HG03025 (cell line): ENCODE results near the gene KCNQ2.

Experiments used
- ATAC-seq: cut with Tn5 transposase; IDR thresholded peaks from one replicate; pipeline ENCODE4 v1.9.1; 2021; ENCODE audit warnings: mild to moderate bottlenecking, moderate library complexity; ENCODE audit not compliant: unreplicated experiment, low FRiP score

The KCNQ2 gene

DNA sequence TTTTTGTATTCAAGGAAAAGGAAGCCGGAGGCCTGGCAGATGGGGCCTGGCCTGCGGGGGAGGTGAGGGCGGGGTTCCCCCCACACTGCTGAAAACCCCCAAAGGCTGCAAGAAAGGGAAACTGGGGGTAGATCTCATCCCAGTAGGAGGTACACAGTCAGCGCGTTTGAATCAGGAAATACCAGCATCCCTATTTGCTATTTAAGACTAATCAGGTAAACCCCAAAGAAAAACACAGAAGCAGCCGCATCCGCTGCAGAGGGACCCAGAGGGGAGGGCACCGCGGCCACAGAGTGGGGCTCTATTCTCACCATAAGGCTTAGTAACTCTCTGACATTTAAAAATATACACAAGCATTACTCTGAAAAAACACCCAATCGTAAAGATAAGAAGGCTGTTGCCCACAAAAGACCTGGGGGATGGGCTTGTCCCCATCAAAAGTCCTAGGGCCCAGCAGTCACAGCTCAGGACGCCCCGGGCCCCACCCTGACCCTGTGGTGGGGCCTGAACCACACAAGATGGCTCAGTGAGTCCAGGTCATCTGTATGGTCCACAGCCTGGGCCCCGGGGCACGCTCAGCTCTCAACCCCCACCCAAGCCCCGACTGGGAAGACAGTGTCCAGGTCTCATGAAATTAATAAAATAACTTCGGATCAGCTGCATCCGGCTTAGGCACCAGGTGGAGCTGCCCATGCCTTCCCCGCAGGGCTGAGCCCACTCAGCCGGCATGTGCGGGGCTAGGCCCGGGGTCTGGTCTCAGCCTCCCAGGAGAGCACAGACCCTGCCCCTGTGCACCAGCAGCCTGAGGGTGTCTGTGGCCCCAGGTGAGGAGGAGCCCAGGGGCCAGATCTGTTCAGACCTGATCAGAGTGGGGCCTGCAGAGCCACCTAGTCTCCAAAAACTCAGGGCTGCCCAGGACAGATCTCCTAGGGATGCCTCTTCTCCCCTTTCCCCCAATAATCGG, 31.0 kb downstream of the KCNQ2 start:
- ATAC-seq = no peak

DNA sequence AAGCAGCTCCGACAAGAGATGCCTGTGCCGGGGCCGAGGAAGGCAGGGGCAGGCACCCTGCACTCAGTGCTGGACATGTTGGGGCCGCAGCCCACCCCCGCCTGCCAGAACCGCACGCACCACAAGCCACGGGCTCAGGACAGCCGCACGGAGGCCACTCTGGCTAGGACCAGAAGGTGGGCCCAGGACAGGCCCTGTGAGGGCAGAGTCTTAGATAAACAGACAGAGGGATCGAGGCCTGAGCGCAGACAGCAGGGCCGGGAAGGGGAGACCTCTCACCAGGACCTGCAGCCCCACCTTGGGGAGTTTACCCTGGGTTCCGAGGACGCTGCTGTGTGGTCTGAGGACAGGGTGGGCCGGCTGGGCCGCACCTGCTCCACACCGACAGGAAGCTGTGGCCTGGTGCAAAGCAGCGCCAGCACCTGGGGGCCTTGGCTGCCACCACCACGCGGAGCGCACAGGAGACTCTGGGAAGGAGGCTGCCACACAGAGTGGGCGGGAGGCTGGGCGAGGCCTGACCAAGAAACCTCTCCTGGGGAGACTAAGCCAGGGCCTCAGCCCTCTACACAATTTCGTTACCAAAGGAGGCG, 32.0 kb downstream of the KCNQ2 start:
- no peak for ATAC-seq

DNA sequence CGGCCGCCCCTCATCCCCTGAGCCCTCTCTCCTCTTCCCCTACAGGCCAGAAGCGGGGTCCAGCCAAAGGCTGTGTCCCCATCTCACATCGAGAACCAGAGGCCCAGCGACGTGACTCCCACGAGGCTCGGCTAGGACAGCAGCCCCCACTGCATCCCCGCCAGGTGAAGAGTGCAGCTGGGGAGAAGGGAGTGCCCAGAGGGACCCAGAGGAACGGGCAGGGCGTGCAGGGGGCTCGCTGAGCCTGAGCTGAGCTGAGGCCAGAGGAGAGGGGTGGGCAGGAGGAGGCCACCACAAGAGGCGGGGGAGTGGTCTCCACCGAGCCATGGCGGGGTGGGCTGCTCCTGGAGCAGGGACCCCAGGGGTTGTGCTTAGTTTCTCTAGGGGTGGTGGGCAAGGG, 32.6 kb downstream of the KCNQ2 start:
- ATAC-seq = no peak

DNA sequence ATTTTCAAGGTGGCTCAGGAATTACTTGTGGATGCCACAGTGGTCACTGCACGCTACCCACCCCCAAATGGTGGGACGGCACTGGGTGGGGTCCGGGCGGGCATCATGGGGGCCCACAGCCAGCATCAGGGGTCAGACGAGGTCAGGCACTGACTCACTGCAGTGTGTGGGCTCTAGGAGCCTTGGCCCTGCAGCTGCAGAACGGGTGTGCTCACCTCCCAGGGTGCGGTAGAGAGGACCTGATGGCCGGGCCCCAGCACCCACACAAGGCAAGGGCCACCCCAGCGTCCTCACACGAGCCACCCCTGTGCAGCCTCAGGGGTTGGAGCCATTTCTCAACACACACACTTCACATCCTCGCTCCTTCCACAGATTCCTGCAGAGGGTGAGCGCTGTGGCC, 34.3 kb downstream of the KCNQ2 start:
- ATAC-seq = no peak

- ATAC-seq = no peak
These were observed 36.9 kb downstream of the KCNQ2 start for GRCh38 chr20:63435552-63435951.

- ATAC-seq = no peak
These were observed 37.7 kb downstream of the KCNQ2 start for GRCh38 chr20:63434599-63435378.

- ATAC-seq = no peak
These were observed 38.5 kb downstream of the KCNQ2 start for GRCh38 chr20:63433756-63434531.

DNA sequence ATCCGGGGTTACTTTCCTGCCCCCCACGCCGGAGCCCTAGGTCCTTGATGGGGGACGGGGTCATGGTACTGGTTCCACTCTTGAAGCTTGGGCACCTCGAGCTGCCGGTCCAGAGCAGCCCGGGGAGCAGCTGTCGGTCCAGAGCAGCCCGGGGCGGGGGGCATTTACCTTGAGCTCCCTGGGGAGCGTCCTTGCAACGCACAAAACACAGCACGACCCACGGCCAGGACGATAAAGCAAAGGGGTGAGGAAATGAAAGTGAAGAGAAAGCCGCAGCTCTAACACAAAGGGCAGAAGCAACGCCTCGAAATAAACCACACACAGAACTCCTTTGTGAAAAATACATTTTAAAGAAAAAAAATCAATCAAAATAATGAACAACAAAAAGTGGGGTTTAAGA, 39.1 kb downstream of the KCNQ2 start:
- ATAC-seq = no peak

GRCh38 chr20:63432577-63433325, 39.7 kb downstream of the KCNQ2 start:
- no peak for ATAC-seq

DNA sequence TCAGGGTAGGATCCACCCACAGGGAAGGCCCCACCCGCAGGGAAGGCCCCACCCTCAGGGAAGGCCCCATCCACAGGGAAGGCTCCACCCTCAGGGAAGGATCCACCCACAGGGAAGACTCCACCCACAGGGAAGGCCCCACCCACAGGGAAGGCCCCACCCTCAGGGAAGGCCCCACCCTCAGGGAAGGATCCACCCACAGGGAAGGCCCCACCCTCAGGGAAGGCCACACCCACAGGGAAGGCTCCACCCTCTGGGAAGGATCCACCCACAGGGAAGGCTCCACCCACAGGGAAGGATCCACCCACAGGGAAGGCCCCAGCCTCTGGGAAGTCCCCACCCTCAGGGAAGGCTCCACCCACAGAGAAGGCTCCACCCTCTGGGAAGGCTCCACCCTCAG, 40.5 kb downstream of the KCNQ2 start:
- ATAC-seq = no peak

- ATAC-seq = no peak
These were observed 41.6 kb downstream of the KCNQ2 start for GRCh38 chr20:63430891-63431290.

- no peak for ATAC-seq
These were observed 42.5 kb downstream of the KCNQ2 start for GRCh38 chr20:63429992-63430391.

DNA sequence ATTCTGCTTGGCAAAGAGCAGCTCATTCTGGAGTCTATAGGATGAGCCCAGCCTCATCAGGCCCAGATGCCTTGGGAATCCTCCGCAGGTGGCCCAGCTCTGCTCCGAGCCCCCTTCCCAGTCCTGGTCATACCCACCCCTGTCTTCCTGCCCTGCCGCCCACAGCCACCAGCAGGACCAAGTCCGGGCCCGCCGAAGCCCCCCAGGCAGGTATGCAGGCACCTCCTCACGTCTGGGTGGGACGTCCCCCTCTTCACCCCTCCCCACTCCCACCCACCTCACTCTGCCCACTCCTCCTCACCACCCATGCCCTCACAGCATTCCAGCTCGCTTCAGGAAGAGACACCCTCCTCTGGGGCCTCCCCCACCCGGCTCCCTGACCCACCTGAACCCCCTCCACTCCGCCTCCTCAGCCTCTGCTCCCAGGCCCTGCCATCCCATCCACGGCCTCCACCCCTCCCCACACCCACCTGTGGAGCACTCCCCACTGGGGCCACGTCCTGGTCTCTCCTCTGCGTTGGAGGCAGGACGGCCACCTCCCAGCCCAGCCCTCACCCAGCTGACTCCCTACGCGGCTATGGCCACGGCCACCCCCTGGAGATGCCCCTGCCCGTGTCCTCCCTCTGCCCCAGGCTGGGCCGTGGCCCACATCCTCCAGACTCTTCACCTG, 43.4 kb downstream of the KCNQ2 start:
- ATAC-seq = no peak

GRCh38 chr20:63427724-63428330, 44.6 kb downstream of the KCNQ2 start:
- ATAC-seq = no peak

DNA sequence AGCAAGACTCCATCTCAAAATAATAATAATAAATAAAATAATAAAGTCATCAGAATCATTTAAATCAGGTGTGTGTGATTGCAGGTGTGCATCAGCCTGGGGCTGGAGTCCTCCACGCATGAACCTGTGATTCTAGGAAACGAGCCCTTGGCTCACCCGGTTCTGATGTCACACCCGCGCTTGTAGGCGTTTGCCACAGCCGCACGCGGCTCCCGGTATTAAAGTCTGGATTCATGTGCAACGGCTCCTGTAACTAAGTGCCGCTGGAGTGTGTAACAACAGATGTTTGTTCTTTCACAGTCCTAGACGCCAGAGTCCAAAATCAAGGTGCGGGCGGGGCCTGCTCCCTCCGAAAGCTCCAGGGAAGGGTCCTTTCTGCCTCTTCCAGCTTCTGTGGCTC, 45.2 kb downstream of the KCNQ2 start:
- no peak for ATAC-seq

- no peak for ATAC-seq
These were observed 46.5 kb downstream of the KCNQ2 start for GRCh38 chr20:63425846-63426485.

DNA sequence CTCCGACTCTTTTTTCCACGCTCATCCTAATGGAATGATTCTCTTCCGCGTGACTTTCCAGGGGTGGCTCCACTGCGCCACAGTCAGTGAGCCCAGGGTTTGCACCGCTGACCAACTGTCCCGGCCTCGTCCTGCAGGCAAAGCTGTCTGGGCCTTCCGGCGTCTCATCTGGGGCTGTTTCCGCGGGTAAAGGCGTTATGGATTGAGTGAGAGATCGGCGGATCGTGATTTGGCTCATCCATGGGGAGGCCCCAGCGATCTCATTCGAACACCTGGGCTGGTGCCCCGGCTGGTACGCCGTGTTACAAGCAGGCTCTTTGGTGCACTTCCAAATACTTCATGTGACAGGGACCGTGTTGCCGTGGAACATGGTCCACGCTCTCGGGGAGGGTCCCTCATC, 47.8 kb downstream of the KCNQ2 start:
- ATAC-seq = no peak

GRCh38 chr20:63423751-63424150, 48.7 kb downstream of the KCNQ2 start:
- no peak for ATAC-seq
